RWPE1 (cell line): ENCODE measurements around the gene F5.
A peak's percentile ranks its signal among the peaks of the same experiment; 100 is the strongest.

Experiments
- CTCF ChIA-PET: fragments of 350-600 bp; sonication (Branson Sonifier 250); formaldehyde crosslinking; extraction: SDS; loops from one replicate; lab custom pipeline; 2021; lab: Yijun Ruan, JAX
- POLR2A ChIA-PET: fragments of 400-600 bp; formaldehyde crosslinking; extraction: SDS; loops from one replicate; lab custom pipeline; 2020; ENCODE audit warnings: antibody characterized with exemption; ENCODE audit not compliant: low non-redundant PET; lab: Yijun Ruan, JAX
- DNase-seq: peaks from one replicate; pipeline ENCODE4 v3.0.0; 2012; ENCODE audit warnings: low spot score
- H3K27ac ChIP-seq: fragments of 450-650 bp; 2 replicates; pipeline ENCODE4 v1.5.1; 2017
- TF ChIP-seq, protein P1 (sequence below): fragments of 450-650 bp; conservative IDR thresholded peaks from 2 replicates; pipeline ENCODE4 v1.5.1; 2017; ENCODE audit warnings: low read depth, mild to moderate bottlenecking

The F5 gene

GRCh38 chr1:169466259-169467230 is 119.7 kb downstream of the F5 start:
- TF ChIP-seq, protein P1, sequence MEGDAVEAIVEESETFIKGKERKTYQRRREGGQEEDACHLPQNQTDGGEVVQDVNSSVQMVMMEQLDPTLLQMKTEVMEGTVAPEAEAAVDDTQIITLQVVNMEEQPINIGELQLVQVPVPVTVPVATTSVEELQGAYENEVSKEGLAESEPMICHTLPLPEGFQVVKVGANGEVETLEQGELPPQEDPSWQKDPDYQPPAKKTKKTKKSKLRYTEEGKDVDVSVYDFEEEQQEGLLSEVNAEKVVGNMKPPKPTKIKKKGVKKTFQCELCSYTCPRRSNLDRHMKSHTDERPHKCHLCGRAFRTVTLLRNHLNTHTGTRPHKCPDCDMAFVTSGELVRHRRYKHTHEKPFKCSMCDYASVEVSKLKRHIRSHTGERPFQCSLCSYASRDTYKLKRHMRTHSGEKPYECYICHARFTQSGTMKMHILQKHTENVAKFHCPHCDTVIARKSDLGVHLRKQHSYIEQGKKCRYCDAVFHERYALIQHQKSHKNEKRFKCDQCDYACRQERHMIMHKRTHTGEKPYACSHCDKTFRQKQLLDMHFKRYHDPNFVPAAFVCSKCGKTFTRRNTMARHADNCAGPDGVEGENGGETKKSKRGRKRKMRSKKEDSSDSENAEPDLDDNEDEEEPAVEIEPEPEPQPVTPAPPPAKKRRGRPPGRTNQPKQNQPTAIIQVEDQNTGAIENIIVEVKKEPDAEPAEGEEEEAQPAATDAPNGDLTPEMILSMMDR, result peak; percentile 48
- ChIA-PET CTCF (interaction anchor here (0.6 to 1.3 kb wide), 3 partner anchors 39 to 80 kb away, joined by 4 to 9 read pairs (median 7); partner anchors contain the start of gene CCDC181), POLR2A (no interaction called here)
- H3K27ac ChIP-seq, result no peak overlapping the region
- DNase-seq, result peak; percentile 29

DNA sequence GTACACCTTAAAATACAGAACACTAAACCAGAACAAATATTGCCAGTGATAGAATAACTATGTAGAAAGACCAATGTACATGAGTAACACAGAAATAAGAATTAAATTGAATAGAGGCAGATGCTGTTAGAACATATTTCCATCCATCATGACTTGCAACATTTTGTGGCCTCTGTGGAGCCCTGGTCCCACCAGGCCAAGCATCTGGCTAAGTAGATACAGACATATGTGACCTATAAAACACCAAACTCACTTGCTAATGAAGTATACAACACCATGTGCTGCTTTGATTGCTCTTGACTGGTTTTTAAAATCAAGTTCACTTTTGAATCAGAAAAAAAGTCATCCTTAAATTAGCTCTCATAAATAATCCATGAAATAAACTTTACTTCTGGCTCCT is 121.0 kb downstream of the F5 start:
- ChIA-PET CTCF (interaction anchor here (0.6 to 1.3 kb wide), 4 partner anchors 38 to 310 kb away, joined by 3 to 4 read pairs (median 3); partner anchors contain the start of gene CCDC181), POLR2A (no interaction called here)
- TF ChIP-seq, protein P1, result no peak
- no peak overlapping the region for H3K27ac ChIP-seq
- DNase-seq, result no peak
